Lower leg skin (tissue), 3 donors: ENCODE measurements around the gene NBAS.

Source experiments
- CTCF ChIP-seq, 3 donors: fragments of 450-650 bp; IDR thresholded peaks; one replicate each; pipeline ENCODE4 v1.5.1; 2016; ENCODE audit warnings: antibody characterized with exemption in 3 of 3, mild to moderate bottlenecking in 3 of 3, moderate library complexity in 2 of 3
- POLR2A ChIP-seq, 2 donors: fragments of 450-650 bp; IDR thresholded peaks; one replicate each; pipeline ENCODE4 v1.6.1; 2016 to 2017; ENCODE audit warnings: antibody characterized with exemption in 2 of 2, mild to moderate bottlenecking in 1 of 2, moderate library complexity in 1 of 2

GRCh38 chr2:15546297-15547098 is 14.6 kb downstream of the NBAS start:
- TF ChIP-seq CTCF (IDR thresholded peaks at IDR 0.05) (no peak), POLR2A (IDR thresholded peaks at IDR 0.05) (no peak)
